GM20000 (cell line): ENCODE results near the gene DSCAML1.

Experiments
- DNase-seq: peaks from one replicate; pipeline ENCODE4 v3.0.0; 2012; ENCODE audit warnings: low spot score
- CTCF ChIP-seq: IDR thresholded peaks from 2 replicates; pipeline ENCODE4 v1.5.1; 2012; ENCODE audit warnings: mild to moderate bottlenecking, control low read depth; ENCODE audit errors: extremely low read depth, missing control alignments

Gene DSCAML1

DNA sequence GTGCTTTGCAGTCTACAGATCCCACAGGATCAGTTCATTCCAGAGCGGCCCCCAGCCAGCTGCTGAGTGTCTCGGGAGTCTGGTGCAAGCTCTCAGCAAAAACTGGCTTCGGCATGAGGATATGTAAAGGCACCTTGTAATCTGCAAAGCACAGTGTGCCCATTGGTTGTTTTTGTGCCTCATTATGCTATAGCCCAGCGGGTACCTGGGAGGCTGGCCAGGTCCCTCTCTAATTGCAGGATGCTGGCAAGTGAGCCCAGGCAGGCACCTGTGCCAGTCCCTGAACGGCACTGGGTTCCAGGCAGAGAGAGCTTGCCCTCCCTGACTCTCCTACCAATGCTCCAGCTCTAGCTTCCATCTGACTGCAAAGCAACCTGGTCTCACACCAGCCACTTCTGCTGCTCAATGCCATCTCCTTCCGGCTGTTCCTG, 128.7 kb downstream of the DSCAML1 start:
- no peak for DNase-seq
- no peak for TF ChIP-seq CTCF

DNA sequence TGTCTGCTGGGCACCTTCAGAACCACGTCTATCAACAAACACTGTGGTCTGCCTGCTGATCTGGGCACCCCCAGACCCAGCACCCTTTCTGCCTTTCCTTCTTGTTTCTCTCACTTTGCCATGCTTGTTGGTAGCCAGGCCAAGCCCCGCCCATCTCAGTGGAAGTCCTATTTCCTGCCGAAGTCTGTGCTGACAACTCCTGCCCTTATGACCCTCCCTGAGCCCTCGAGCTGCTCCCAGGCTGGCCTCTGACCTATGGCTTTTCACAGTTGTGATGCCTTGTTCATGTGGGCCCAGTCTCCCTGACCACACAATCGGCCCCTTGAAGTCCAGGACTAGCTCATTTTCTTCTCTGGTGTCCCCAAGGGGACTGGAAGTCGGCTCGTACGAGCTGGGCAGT, 132.1 kb downstream of the DSCAML1 start:
- no peak for TF ChIP-seq CTCF
- no peak for DNase-seq

GRCh38 chr11:117663821-117664220, 133.2 kb downstream of the DSCAML1 start:
- no peak for TF ChIP-seq CTCF
- no peak for DNase-seq

DNA sequence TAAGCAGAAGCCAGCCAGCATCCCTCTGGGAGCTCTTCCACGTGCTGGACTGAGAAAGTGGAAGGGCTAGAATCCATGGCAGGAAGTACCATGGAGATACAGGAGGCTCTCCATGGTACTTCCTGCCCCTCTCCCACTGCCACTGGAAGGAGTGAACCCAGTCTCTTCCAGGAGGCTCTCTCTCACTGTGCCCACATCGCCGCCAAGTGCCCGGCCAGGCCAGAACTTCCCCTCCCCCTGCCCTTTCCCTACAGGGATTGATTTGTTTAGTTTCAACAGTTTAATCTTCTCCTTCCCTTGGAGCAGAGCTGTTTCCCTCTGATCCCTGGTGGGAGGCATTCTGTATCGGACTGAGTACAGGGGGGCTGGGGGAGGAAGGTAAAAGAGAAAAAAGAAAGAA, 133.6 kb downstream of the DSCAML1 start:
- no peak for TF ChIP-seq CTCF
- no peak for DNase-seq

- DNase-seq = no peak
- no peak for TF ChIP-seq CTCF
Measured at GRCh38 chr11:117662671-117663269, 134.2 kb downstream of the DSCAML1 start.

DNA sequence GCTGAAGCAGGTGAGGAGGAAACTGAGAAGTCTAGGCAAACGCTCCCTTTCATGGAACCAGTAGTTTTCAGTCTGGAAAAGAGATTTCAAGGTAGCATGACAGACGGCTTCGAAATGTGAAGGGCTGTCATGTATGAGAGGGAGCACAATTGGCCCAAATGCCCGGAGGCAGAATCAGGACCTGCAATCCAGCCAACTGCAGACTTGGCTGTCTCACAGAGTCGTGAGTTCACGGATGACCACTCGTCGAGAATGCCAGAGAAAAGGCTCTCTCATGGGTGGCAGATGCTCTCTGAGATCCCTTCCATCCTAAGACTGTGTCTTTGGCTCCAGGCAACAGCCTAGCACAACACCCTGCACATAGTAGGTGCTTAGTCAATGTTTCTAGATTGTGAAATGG, 134.8 kb downstream of the DSCAML1 start:
- TF ChIP-seq CTCF = no peak
- no peak for DNase-seq

DNA sequence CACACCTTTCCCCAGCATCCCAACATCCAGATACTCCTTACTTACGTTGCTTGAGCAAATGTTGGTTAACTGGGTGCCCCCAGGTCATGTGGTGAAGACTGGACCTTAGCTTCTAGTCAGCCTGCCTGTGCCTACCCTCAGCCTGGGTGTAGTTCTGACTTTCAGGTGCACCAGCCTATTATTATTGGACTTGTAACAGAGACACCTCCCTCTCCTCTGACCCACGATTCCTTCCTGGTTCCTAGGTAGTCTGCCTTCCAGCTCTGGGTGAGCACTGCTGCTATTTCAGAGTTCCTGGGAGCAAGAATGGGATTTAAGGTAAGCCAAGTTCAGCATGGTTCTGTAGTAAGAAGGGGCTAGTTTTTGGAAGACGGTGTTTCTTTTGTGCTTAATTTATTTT, 138.2 kb downstream of the DSCAML1 start:
- TF ChIP-seq CTCF = no peak
- DNase-seq = no peak
